Upper lobe of left lung (tissue), 6 donors: Measurements from ENCODE around the gene ASCC1. TPM values are rescaled to one million over a fixed set of nuclear protein-coding genes. Genes with fewer than 3 reads are reported as not detected.

Source experiments
- ATAC-seq, 2 donors: fragments of 200-7000 bp; cut with Tn5 transposase; one replicate each; pipeline ENCODE4 v1.9.1; 2022; ENCODE audit warnings: mild to moderate bottlenecking in 2 of 2, moderate library complexity in 2 of 2; ENCODE audit not compliant: low FRiP score in 2 of 2
- DNase-seq, 2 donors: peaks; one replicate each; pipeline ENCODE4 v3.0.0-alpha.2; 2019 to 2020
- H3K27ac ChIP-seq, 4 donors: fragments of 200-600 bp; sonication (generic); one replicate each; pipeline ENCODE4 v1.5.1; 2016 to 2019
- H3K27me3 ChIP-seq, 4 donors: fragments of 200-600 bp; sonication (generic); one replicate each; pipeline ENCODE4 v1.5.1; 2017 to 2019
- H3K36me3 ChIP-seq, 4 donors: fragments of 200-600 bp; sonication (generic); one replicate each; pipeline ENCODE4 v1.5.1; 2016 to 2019
- H3K4me1 ChIP-seq, 4 donors: fragments of 200-600 bp; sonication (generic); one replicate each; pipeline ENCODE4 v1.5.1; 2018 to 2019
- H3K4me3 ChIP-seq, 4 donors: fragments of 200-600 bp; sonication (generic); one replicate each; pipeline ENCODE4 v1.5.1; 2017 to 2019; ENCODE audit warnings: mild to moderate bottlenecking in 2 of 4, moderate library complexity in 1 of 4
- H3K9me3 ChIP-seq, 4 donors: fragments of 200-600 bp; sonication (generic); one replicate each; pipeline ENCODE4 v1.5.1; 2018 to 2019
- EP300 ChIP-seq, 4 donors: sonication (generic); formaldehyde crosslinking; IDR thresholded peaks; one replicate each; pipeline ENCODE4 v1.5.1; 2017; ENCODE audit warnings: antibody characterized with exemption in 4 of 4, control low read depth in 2 of 4
- POLR2A ChIP-seq, 4 donors: fragments of 450-650 bp; IDR thresholded peaks; one replicate each; pipeline ENCODE4 v1.5.1; 2016 to 2017; ENCODE audit warnings: antibody characterized with exemption in 4 of 4, mild to moderate bottlenecking in 2 of 4
- POLR2AphosphoS5 ChIP-seq, 2 donors: sonication (generic); formaldehyde crosslinking; IDR thresholded peaks; one replicate each; pipeline ENCODE4 v1.5.1; 2017; ENCODE audit warnings: antibody characterized with exemption in 2 of 2
- WGBS, 2 donors: methylation state at CpG; one replicate each; pipeline ENCODE4 v1.1.5; 2017 to 2018; 5-methylcytosine and 5-hydroxymethylcytosine counted together
- total RNA-seq, 6 donors: library from RNA; depleted of rRNA in 4 of 6; stranded (reverse); fragments of >200 nt in 4 of 6; gene quantifications; one replicate each; pipeline versions ENCODE4 v1.1.0 to v1.2.1, GENCODE V29; 2016 to 2021
- TF ChIP-seq, protein P1 (sequence below), 6 experiments: fragments of 450-650 bp in 4 of 6; fragments of 200-600 bp in 2 of 6; sonication (generic) in 2 of 6; IDR thresholded peaks; one replicate each; pipeline ENCODE4 v1.5.1; 2016 to 2019; ENCODE audit warnings: antibody characterized with exemption in 6 of 6
- donor health status: DM: no; HTN: no; CAD: no; lungs with moderate emphysema.
- donor health status: DM: no; HTN: yes; CAD: no; lungs with severe emphysema.

Gene ASCC1
- total RNA-seq, 6 donors from 2014 or later = 20.4 to 40.7 (median 24.4) TPM

DNA sequence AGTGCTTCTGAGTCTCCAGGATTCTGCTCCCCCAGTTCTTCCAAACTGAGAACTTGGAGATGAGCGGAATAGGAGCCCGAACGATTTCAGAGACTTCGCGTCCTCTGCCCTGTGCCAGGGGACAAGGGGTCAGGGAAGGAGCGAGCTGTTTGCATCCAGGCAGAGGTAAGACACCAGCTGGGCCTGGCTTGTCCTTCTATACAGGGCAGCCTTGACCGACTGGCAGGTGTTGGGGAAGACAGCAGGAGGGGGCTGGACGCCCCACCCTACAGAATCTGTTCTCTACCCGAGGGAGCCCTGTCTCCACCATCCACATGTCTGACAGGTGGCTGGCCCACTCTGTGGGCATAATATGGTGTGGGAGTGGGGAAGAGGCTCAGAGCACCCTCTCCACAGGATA is 134.9 kb downstream of the ASCC1 start:
- TF ChIP-seq, protein P1, sequence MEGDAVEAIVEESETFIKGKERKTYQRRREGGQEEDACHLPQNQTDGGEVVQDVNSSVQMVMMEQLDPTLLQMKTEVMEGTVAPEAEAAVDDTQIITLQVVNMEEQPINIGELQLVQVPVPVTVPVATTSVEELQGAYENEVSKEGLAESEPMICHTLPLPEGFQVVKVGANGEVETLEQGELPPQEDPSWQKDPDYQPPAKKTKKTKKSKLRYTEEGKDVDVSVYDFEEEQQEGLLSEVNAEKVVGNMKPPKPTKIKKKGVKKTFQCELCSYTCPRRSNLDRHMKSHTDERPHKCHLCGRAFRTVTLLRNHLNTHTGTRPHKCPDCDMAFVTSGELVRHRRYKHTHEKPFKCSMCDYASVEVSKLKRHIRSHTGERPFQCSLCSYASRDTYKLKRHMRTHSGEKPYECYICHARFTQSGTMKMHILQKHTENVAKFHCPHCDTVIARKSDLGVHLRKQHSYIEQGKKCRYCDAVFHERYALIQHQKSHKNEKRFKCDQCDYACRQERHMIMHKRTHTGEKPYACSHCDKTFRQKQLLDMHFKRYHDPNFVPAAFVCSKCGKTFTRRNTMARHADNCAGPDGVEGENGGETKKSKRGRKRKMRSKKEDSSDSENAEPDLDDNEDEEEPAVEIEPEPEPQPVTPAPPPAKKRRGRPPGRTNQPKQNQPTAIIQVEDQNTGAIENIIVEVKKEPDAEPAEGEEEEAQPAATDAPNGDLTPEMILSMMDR (IDR thresholded peaks at IDR 0.05) = no peak
- TF ChIP-seq EP300 (IDR thresholded peaks at IDR 0.05) (no peak), POLR2AphosphoS5 (IDR thresholded peaks at IDR 0.05) (no peak), POLR2A (IDR thresholded peaks at IDR 0.05) (no peak)
- WGBS, 2 donors = 92 to 100% methylated on average over 3 to 9 of the region's 9 CpGs
- no peak for ATAC-seq
- no peak overlapping the region for H3K4me3 ChIP-seq
- peak overlapping the region in 3 of 4 donors; percentile 11 to 45 (median 19) for H3K27ac ChIP-seq
- peaks cover 6 to 34% (median 10%) of the 10 kb centered on the region in 4 donors for H3K4me1 ChIP-seq
- DNase-seq = no peak
- no peaks in the 10 kb centered on the region for H3K27me3 ChIP-seq
- H3K36me3 ChIP-seq = no peaks in the 10 kb centered on the region
- no peaks in the 10 kb centered on the region for H3K9me3 ChIP-seq

DNA sequence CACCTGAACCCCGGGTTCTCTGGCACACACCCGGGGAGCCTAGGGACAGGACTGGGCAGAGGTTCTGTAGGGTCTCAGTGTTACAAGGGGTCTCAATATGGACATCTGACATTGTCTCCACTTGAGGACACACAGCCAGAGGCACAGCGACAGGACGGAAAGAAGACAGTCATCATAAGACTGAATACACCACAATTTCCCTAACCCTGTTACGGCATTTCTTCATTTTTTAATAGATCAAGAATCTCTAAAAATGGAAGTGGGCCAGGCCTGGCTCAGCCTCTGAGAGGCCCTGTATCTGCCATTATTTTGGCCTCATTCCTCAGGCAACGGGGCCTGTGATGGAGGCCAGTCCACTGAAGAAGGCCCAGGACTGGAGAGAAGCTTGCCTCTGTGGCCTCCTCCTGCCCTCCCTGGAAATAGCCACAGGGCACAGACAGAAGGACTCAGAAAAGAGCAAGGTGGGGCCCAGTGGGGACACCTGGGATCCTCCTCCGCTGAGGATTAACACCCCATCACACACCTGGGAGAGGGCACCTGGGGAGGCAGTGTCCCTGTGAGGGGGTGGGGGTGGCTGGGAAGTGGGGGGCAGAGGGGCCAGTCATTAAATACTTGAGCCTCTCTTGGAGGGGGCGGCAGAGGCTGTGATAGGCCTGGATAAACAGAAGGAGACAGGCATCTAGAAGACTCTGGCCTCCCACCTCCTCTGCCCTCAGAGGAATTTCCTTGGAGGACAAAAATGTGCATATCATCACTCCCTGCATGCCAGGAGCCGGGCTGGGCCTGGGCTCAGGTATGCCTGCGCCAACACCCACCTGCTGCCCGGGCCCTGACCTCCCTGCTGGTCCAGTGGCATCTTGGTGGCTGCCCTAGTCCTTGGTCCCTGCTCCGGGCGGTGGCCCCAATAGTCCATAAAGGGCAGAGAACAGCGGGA is 135.8 kb downstream of the ASCC1 start:
- peak overlapping the region in 3 of 4 donors; percentile 5 to 46 (median 43) for H3K27ac ChIP-seq
- no peaks in the 10 kb centered on the region for H3K27me3 ChIP-seq
- H3K36me3 ChIP-seq = no peaks in the 10 kb centered on the region
- no peak overlapping the region for H3K4me3 ChIP-seq
- peaks cover 0 to 26% (median 9%) of the 10 kb centered on the region in 4 donors for H3K4me1 ChIP-seq
- H3K9me3 ChIP-seq = no peaks in the 10 kb centered on the region
- 76 to 80% methylated on average over 12 to 14 of the region's 14 CpGs for WGBS, 2 donors
- DNase-seq (no peak), ATAC-seq (peak; percentile 26 to 56)
- TF ChIP-seq POLR2A (IDR thresholded peaks at IDR 0.05) (no peak), EP300 (IDR thresholded peaks at IDR 0.05) (no peak), POLR2AphosphoS5 (IDR thresholded peaks at IDR 0.05) (no peak)
- TF ChIP-seq, protein P1 (IDR thresholded peaks at IDR 0.05) = no peak

DNA sequence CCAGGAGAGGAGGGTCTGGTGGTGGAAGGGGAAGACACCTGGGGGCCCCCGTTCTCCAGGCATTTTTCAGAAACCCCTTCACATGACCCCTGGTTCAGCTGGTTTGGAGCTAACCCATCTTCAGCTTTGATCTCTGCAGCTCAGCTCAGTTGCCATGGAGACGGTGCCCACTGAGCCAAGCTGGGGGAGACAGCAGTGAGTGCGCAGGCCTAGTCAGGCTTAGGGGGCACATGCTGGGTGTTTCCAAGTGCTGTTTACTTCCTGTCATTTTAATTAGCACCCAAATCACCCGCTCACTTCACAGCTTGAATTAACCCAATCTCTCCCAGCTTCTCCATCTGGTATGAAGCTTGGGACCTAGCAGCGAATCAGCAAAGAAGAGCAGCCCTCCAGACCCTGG is 136.7 kb downstream of the ASCC1 start:
- Histone ChIP-seq H3K36me3 (no peaks in the 10 kb centered on the region), H3K27me3 (no peaks in the 10 kb centered on the region), H3K4me1 (peaks cover 0 to 25% (median 9%) of the 10 kb centered on the region in 4 donors), H3K9me3 (no peaks in the 10 kb centered on the region), H3K27ac (peak overlapping the region in 2 of 4 donors; percentile 46 to 48), H3K4me3 (no peak overlapping the region)
- DNase-seq = no peak
- 63 to 78% methylated on average over 5 of the region's 5 CpGs for WGBS, 2 donors
- no peak for TF ChIP-seq POLR2AphosphoS5 (IDR thresholded peaks at IDR 0.05)
- no peak for TF ChIP-seq EP300 (IDR thresholded peaks at IDR 0.05)
- no peak for TF ChIP-seq POLR2A (IDR thresholded peaks at IDR 0.05)
- TF ChIP-seq, protein P1 (IDR thresholded peaks at IDR 0.05) = no peak
- ATAC-seq = no peak

DNA sequence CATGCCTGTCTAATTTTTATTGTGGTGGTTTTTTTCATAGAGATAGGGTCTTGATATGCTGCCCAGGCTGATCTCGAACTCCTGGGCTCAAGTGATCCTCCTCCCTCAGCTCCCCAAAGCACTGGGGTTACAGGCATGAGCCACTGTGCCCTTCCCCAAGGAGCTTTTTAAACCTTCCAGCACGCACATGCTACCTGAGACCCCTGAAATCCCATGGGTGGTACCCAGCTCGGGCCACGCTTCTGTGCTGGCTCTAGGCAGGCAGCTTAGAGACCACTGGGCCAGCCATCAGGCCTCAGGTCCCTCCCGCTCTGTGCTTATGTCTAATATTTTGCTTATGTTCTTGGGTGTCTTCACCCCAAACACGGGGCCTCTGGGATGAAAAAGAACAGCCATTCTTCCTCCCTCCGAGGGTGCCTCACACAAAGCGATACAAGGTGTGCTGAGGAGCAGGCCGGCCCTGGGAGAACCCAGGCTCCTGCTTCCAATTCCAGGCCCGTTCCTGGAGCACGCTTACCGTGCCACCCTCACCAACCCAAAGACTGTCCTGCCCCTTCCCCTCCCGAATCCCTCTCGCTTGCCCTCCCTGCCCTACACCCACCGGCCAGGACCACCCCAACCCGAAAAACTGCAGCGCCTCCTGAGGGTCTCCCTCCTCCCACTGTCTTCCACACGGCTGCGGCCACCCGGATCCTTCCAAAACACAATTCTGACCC is 138.6 kb downstream of the ASCC1 start:
- H3K9me3 ChIP-seq = no peaks in the 10 kb centered on the region

DNA sequence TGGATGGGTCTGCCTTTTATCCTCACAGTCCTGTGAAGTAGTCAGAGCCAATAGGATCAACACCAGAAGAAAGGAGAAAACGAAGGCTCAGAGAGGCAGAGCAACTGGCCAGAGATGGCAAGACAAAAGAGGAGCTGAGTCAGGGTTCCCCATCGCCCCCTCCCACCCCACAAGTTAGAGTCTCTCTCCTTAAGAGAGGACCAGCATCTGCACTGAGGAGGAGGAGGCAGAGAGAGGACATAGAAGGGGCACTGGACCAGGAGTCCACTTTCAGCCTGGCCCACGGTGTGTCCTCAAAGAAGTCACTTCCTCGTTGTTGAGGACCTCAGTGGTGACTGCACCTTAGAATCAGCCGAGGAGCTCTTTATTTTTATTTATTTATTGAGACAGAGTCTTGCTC is 139.3 kb downstream of the ASCC1 start:
- H3K36me3 ChIP-seq = no peaks in the 10 kb centered on the region
- DNase-seq (no peak), ATAC-seq (no peak)
- WGBS, 2 donors = 66 to 76% methylated on average over 5 of the region's 5 CpGs
- peaks cover 0 to 17% (median 9%) of the 10 kb centered on the region in 4 donors for H3K4me1 ChIP-seq
- H3K4me3 ChIP-seq = no peak overlapping the region
- H3K27ac ChIP-seq = no peak overlapping the region
- no peaks in the 10 kb centered on the region for H3K9me3 ChIP-seq
- TF ChIP-seq, protein P1 (IDR thresholded peaks at IDR 0.05) = no peak
- TF ChIP-seq POLR2AphosphoS5 (IDR thresholded peaks at IDR 0.05) = no peak
- H3K27me3 ChIP-seq = no peaks in the 10 kb centered on the region

More for the DNA sequence above, 138.6 kb downstream of the ASCC1 start:
- no peak for DNase-seq
- no peak for ATAC-seq
- TF ChIP-seq POLR2AphosphoS5 (IDR thresholded peaks at IDR 0.05) = no peak
- H3K4me3 ChIP-seq = no peak overlapping the region
- no peaks in the 10 kb centered on the region for H3K36me3 ChIP-seq
- H3K4me1 ChIP-seq = peaks cover 0 to 24% (median 9%) of the 10 kb centered on the region in 4 donors
- no peak overlapping the region for H3K27ac ChIP-seq
- H3K27me3 ChIP-seq = no peaks in the 10 kb centered on the region
- WGBS, 2 donors = 91 to 94% methylated on average over 18 to 20 of the region's 20 CpGs
